CD4-positive, alpha-beta T cell treated with Interleukin-6 at 100 ng/mL for 8 hours (primary cell): ENCODE results near the gene CLCF1.
A peak's percentile ranks its signal among the peaks of the same experiment; 100 is the strongest.

Source experiments
- DNase-seq: peaks from one replicate; pipeline ENCODE4 v3.0.0-alpha.2; 2020; ENCODE audit warnings: mixed read lengths, low spot score

Gene CLCF1

GRCh38 chr11:67356387-67356863 lies 17.0 kb downstream of the CLCF1 start:
- no peak for DNase-seq

GRCh38 chr11:67355794-67356386 lies 17.5 kb downstream of the CLCF1 start:
- DNase-seq: no peak

GRCh38 chr11:67355023-67355793 lies 18.2 kb downstream of the CLCF1 start:
- DNase-seq: no peak

GRCh38 chr11:67354075-67355022 lies 19.0 kb downstream of the CLCF1 start:
- DNase-seq: no peak

- DNase-seq: peak; percentile 96
Measured at GRCh38 chr11:67353317-67354074, 19.9 kb downstream of the CLCF1 start, which contains the start of gene POLD4. Gene POLD4 (minus strand): TSS chr11:67353546. CDS start chr11:67353399, 147 bp downstream.

GRCh38 chr11:67352546-67353316 lies 20.7 kb downstream of the CLCF1 start:
- no peak for DNase-seq

GRCh38 chr11:67351275-67352005 lies 22.0 kb downstream of the CLCF1 start:
- DNase-seq: peak; percentile 67

GRCh38 chr11:67349928-67350465 lies 23.4 kb downstream of the CLCF1 start:
- DNase-seq: no peak

- no peak for DNase-seq
Measured at GRCh38 chr11:67349457-67349856, 23.9 kb downstream of the CLCF1 start.

- no peak for DNase-seq
Measured at GRCh38 chr11:67349036-67349435, 24.4 kb downstream of the CLCF1 start.

- DNase-seq: no peak
Measured at GRCh38 chr11:67347964-67348749, 25.2 kb downstream of the CLCF1 start.

GRCh38 chr11:67345920-67346819 lies 27.2 kb downstream of the CLCF1 start:
- peak; percentile 30 for DNase-seq

- no peak for DNase-seq
Measured at GRCh38 chr11:67345247-67345919, 28.0 kb downstream of the CLCF1 start.

GRCh38 chr11:67344264-67344663 lies 29.1 kb downstream of the CLCF1 start:
- DNase-seq: peak; percentile 40

GRCh38 chr11:67337257-67337656 lies 36.1 kb downstream of the CLCF1 start:
- no peak for DNase-seq

- DNase-seq: no peak
Measured at GRCh38 chr11:67332081-67332691, 41.2 kb downstream of the CLCF1 start.

GRCh38 chr11:67323526-67323925 lies 49.9 kb downstream of the CLCF1 start:
- no peak for DNase-seq
